HepG2 (cell line): Measurements from ENCODE around the gene SAA1. TPM values are rescaled to one million over a fixed set of nuclear protein-coding genes. Genes with fewer than 3 reads are reported as not detected.

Experiments
- CC2D1A ChIP-seq: sonication (generic); formaldehyde crosslinking; IDR thresholded peaks from 2 replicates; pipeline ENCODE4 v1.8.1; 2023; ENCODE audit warnings: mild to moderate bottlenecking, missing genetic modification reagents
- DPF2 ChIP-seq: sonication (generic); formaldehyde crosslinking; IDR thresholded peaks from 2 replicates; pipeline ENCODE4 v1.4.0; 2020; ENCODE audit warnings: mild to moderate bottlenecking, low read depth, missing genetic modification reagents, borderline replicate concordance
- HNF4A ChIP-seq: sonication (generic); formaldehyde crosslinking; IDR thresholded peaks from 2 replicates; pipeline ENCODE4 v1.4.0; 2020; ENCODE audit warnings: missing genetic modification reagents
- IRF1 ChIP-seq: sonication (generic); formaldehyde crosslinking; IDR thresholded peaks from 2 replicates; pipeline ENCODE4 v1.4.0; 2020; ENCODE audit warnings: low read depth, mild to moderate bottlenecking, missing genetic modification reagents
- IRX3 ChIP-seq: sonication (generic); formaldehyde crosslinking; IDR thresholded peaks from 2 replicates; pipeline ENCODE4 v1.8.1; 2023; ENCODE audit warnings: mild to moderate bottlenecking, low read depth, missing genetic modification reagents, borderline replicate concordance
- JUN ChIP-seq: sonication (generic); formaldehyde crosslinking; IDR thresholded peaks from 2 replicates; pipeline ENCODE4 v1.4.0; 2020; ENCODE audit warnings: mild to moderate bottlenecking, missing genetic modification reagents
- JUND ChIP-seq: sonication (generic); formaldehyde crosslinking; IDR thresholded peaks from 2 replicates; pipeline ENCODE4 v1.8.0; 2022; ENCODE audit warnings: mild to moderate bottlenecking, missing genetic modification reagents
- MIER3 ChIP-seq: IDR thresholded peaks from 2 replicates; pipeline ENCODE4 v1.6.1; 2016; ENCODE audit warnings: missing compliant biosample characterization, borderline replicate concordance
- NR2F2 ChIP-seq: IDR thresholded peaks from 2 replicates; pipeline ENCODE4 v1.6.1; 2012; ENCODE audit warnings: low read depth, inconsistent platforms, borderline replicate concordance
- PTBP1 ChIP-seq: fragments of 200-400 bp; formaldehyde crosslinking; IDR thresholded peaks from 2 replicates; pipeline ENCODE4 v1.6.1; 2018; ENCODE audit warnings: low read length, low read depth; ENCODE audit not compliant: poor library complexity, severe bottlenecking
- RFXANK ChIP-seq: IDR thresholded peaks from 2 replicates; pipeline ENCODE4 v1.6.1; 2016
- SNAI1 ChIP-seq: sonication (generic); formaldehyde crosslinking; IDR thresholded peaks from 2 replicates; pipeline ENCODE4 v1.5.0; 2020; ENCODE audit warnings: mild to moderate bottlenecking, missing genetic modification reagents, borderline replicate concordance
- TARDBP ChIP-seq: sonication (generic); formaldehyde crosslinking; IDR thresholded peaks from 2 replicates; pipeline ENCODE4 v1.8.0; 2022; ENCODE audit warnings: mild to moderate bottlenecking, missing genetic modification reagents
- TCF7 ChIP-seq: sonication (generic); IDR thresholded peaks from 2 replicates; pipeline ENCODE4 v1.6.1; 2016; ENCODE audit warnings: antibody characterized with exemption, low read depth
- TEF ChIP-seq: sonication (generic); formaldehyde crosslinking; IDR thresholded peaks from 2 replicates; pipeline ENCODE4 v1.5.0; 2020; ENCODE audit warnings: missing genetic modification reagents
- ZNF24 ChIP-seq: fragments of 450-650 bp; IDR thresholded peaks from 2 replicates; pipeline ENCODE4 v1.6.1; 2017; ENCODE audit warnings: antibody characterized with exemption, mild to moderate bottlenecking
- ZNF251 ChIP-seq: sonication (generic); formaldehyde crosslinking; IDR thresholded peaks from 2 replicates; pipeline ENCODE4 v1.9.0; 2021; ENCODE audit warnings: mild to moderate bottlenecking, missing genetic modification reagents
- ZNF335 ChIP-seq: sonication (generic); formaldehyde crosslinking; IDR thresholded peaks from 2 replicates; pipeline ENCODE4 v1.4.0; 2020; ENCODE audit warnings: missing genetic modification reagents
- ZNF468 ChIP-seq: sonication (generic); formaldehyde crosslinking; IDR thresholded peaks from 2 replicates; pipeline ENCODE4 v1.8.0; 2022; ENCODE audit warnings: mild to moderate bottlenecking, moderate library complexity, missing genetic modification reagents
- ZNF503 ChIP-seq: sonication (generic); formaldehyde crosslinking; IDR thresholded peaks from 2 replicates; pipeline ENCODE4 v1.4.0; 2020; ENCODE audit warnings: missing genetic modification reagents
- ZNF564 ChIP-seq: sonication (generic); formaldehyde crosslinking; IDR thresholded peaks from 2 replicates; pipeline ENCODE4 v1.8.1; 2023; ENCODE audit warnings: mild to moderate bottlenecking, missing genetic modification reagents
- ZNF678 ChIP-seq: sonication (generic); formaldehyde crosslinking; IDR thresholded peaks from 2 replicates; pipeline ENCODE4 v1.4.0; 2020; ENCODE audit warnings: mild to moderate bottlenecking, missing genetic modification reagents
- ZNF703 ChIP-seq: sonication (generic); formaldehyde crosslinking; IDR thresholded peaks from 2 replicates; pipeline ENCODE4 v1.5.1; 2020; ENCODE audit warnings: missing genetic modification reagents, mild to moderate bottlenecking, moderate library complexity, borderline replicate concordance
- ZNF768 ChIP-seq: sonication (generic); formaldehyde crosslinking; IDR thresholded peaks from 2 replicates; pipeline ENCODE4 v1.4.0; 2020; ENCODE audit warnings: missing genetic modification reagents
- ZSCAN25 ChIP-seq: sonication (generic); formaldehyde crosslinking; IDR thresholded peaks from 2 replicates; pipeline ENCODE4 v1.8.0; 2022; ENCODE audit warnings: mild to moderate bottlenecking, missing genetic modification reagents
- polyA plus RNA-seq, 8 experiments: library from polyadenylated mRNA; depleted of rRNA in 3 of 8; stranded (reverse) in 7 of 8; unstranded in 1 of 8; fragments of >200 nt; fragmentation: Illumina TruSeq in 4 of 8; extraction: Trizol in 4 of 8; gene quantifications; 2 replicates each; pipeline versions ENCODE4 v1.2.1 to v1.2.3, GENCODE V29; 2011 to 2016; ENCODE audit warnings: low read depth in 4 of 8, missing spikeins in 1 of 8, mixed read lengths in 1 of 8; ENCODE audit not compliant: insufficient read depth in 1 of 8
- total RNA-seq, 5 experiments: library from RNA; depleted of rRNA; stranded (reverse); fragments of >200 nt; fragmentation: Illumina TruSeq; extraction: Trizol; gene quantifications; 2 replicates each; pipeline ENCODE4 v1.2.3, GENCODE V29; 2016; ENCODE audit warnings: low read depth in 1 of 5
- TF ChIP-seq, protein P1 (sequence below): sonication (generic); formaldehyde crosslinking; IDR thresholded peaks from 2 replicates; pipeline ENCODE4 v1.8.0; 2022; ENCODE audit warnings: mild to moderate bottlenecking, missing genetic modification reagents; ENCODE audit not compliant: insufficient replicate concordance

Gene SAA1
- total and polyA plus RNA-seq, 2 of the 13 experiments (the other 11 are each of a cell fraction or from before 2014, with no cell fraction given) = not detected

- TF ChIP-seq, protein P1, sequence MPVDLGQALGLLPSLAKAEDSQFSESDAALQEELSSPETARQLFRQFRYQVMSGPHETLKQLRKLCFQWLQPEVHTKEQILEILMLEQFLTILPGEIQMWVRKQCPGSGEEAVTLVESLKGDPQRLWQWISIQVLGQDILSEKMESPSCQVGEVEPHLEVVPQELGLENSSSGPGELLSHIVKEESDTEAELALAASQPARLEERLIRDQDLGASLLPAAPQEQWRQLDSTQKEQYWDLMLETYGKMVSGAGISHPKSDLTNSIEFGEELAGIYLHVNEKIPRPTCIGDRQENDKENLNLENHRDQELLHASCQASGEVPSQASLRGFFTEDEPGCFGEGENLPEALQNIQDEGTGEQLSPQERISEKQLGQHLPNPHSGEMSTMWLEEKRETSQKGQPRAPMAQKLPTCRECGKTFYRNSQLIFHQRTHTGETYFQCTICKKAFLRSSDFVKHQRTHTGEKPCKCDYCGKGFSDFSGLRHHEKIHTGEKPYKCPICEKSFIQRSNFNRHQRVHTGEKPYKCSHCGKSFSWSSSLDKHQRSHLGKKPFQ (CRISPR knock-in tag) = no peak
- peak; percentile 71; the same call in 1 of the 2 replicates for TF ChIP-seq DPF2
- TF ChIP-seq TCF7 = peak; percentile 36; the same call in 1 of the 2 replicates
- TF ChIP-seq ZNF251 (CRISPR knock-in tag) = no peak
- no peak for TF ChIP-seq ZNF678 (CRISPR knock-in tag)
- TF ChIP-seq SNAI1 (CRISPR knock-in tag) = no peak
- 0 out of 2 replicates have a peak, but pooled peaks have one; percentile 60 for TF ChIP-seq MIER3
- TF ChIP-seq ZNF503 (CRISPR knock-in tag) = no peak; the same call in 1 of the 2 replicates
- no peak for TF ChIP-seq ZNF335 (CRISPR knock-in tag)
- TF ChIP-seq ZNF564 = no peak
- TF ChIP-seq ZNF703 (CRISPR knock-in tag) = no peak
- peak; percentile 53 for TF ChIP-seq HNF4A
- TF ChIP-seq RFXANK (CRISPR knock-in tag) = no peak
- TF ChIP-seq PTBP1 = no peak
- TF ChIP-seq TEF (CRISPR knock-in tag) = no peak
- peak; percentile 87 for TF ChIP-seq JUND
- no peak for TF ChIP-seq TARDBP (CRISPR knock-in tag)
- no peak for TF ChIP-seq NR2F2
- 0 out of 2 replicates have a peak, but pooled peaks have one; percentile 23 for TF ChIP-seq ZNF24
- no peak for TF ChIP-seq ZNF768 (CRISPR knock-in tag)
- TF ChIP-seq IRX3 (CRISPR knock-in tag) = no peak
- TF ChIP-seq JUN (CRISPR knock-in tag) = peak; percentile 59; the same call in 1 of the 2 replicates
- no peak for TF ChIP-seq CC2D1A
- TF ChIP-seq IRF1 (CRISPR knock-in tag) = no peak
- TF ChIP-seq ZNF468 (CRISPR knock-in tag) = no peak
- TF ChIP-seq ZSCAN25 = no peak
Observed at GRCh38 chr11:18236664-18237356, 29.3 kb upstream of the SAA1 start, which contains the start of gene SAA4 (continued).
